H9 (cell line): ENCODE results near the gene FLRT2. TPM values are rescaled to one million over a fixed set of nuclear protein-coding genes. Genes with fewer than 3 reads are reported as not detected.

Experiments used
- DNase-seq: peaks from one replicate; pipeline ENCODE4 v3.0.0-alpha.2; 2017
- H2AFZ ChIP-seq: one replicate; pipeline ENCODE4 v1.6.1; 2013; ENCODE audit warnings: mild to moderate bottlenecking, low read length, control low read depth, moderate library complexity
- H2AK5ac ChIP-seq: 2 replicates; pipeline ENCODE4 v1.6.1; 2013; ENCODE audit warnings: low read length, control low read depth, mixed read lengths; ENCODE audit not compliant: insufficient read length
- H2BK120ac ChIP-seq: one replicate; pipeline ENCODE4 v1.6.1; 2013; ENCODE audit warnings: low read depth, mild to moderate bottlenecking, low read length, control low read depth, inconsistent platforms; ENCODE audit not compliant: poor library complexity, severe bottlenecking
- H2BK12ac ChIP-seq: 2 replicates; pipeline ENCODE4 v1.6.1; 2013; ENCODE audit warnings: low read length, control low read depth, mixed read lengths, low read depth; ENCODE audit not compliant: insufficient read length
- H2BK15ac ChIP-seq: 2 replicates; pipeline ENCODE4 v1.6.1; 2013; ENCODE audit warnings: low read depth, low read length, control low read depth
- H2BK20ac ChIP-seq: one replicate; pipeline ENCODE4 v1.6.1; 2013; ENCODE audit warnings: low read depth, mild to moderate bottlenecking, low read length, control low read depth, inconsistent platforms; ENCODE audit not compliant: poor library complexity, severe bottlenecking
- H2BK5ac ChIP-seq: 2 replicates; pipeline ENCODE4 v1.6.1; 2013; ENCODE audit warnings: low read length, control low read depth, mixed read lengths; ENCODE audit not compliant: insufficient read length
- H3K14ac ChIP-seq: 2 replicates; pipeline ENCODE4 v1.6.1; 2013; ENCODE audit warnings: low read length, control low read depth; ENCODE audit not compliant: insufficient read depth
- H3K18ac ChIP-seq: 2 replicates; pipeline ENCODE4 v1.6.1; 2013; ENCODE audit warnings: low read depth, mild to moderate bottlenecking, mixed read lengths, low read length, control low read depth; ENCODE audit not compliant: insufficient read length
- H3K23ac ChIP-seq: 2 replicates; pipeline ENCODE4 v1.6.1; 2013; ENCODE audit warnings: low read length, control low read depth, mixed read lengths, low read depth; ENCODE audit not compliant: insufficient read length
- H3K23me2 ChIP-seq: 2 replicates; pipeline ENCODE4 v1.6.1; 2013; ENCODE audit warnings: low read depth, mild to moderate bottlenecking, mixed read lengths, low read length, control low read depth; ENCODE audit not compliant: insufficient read length, poor library complexity, severe bottlenecking
- H3K27ac ChIP-seq: 2 replicates; pipeline ENCODE4 v1.5.1; 2013; ENCODE audit warnings: low read length, control low read depth, mixed read lengths, low read depth; ENCODE audit not compliant: insufficient read length
- H3K27me3 ChIP-seq: 2 replicates; pipeline ENCODE4 v1.6.1; 2013; ENCODE audit warnings: low read length, control low read depth, inconsistent platforms; ENCODE audit not compliant: insufficient read depth
- H3K4ac ChIP-seq: 2 replicates; pipeline ENCODE4 v1.6.1; 2013; ENCODE audit warnings: low read depth, mild to moderate bottlenecking, control low read depth, inconsistent platforms, low read length, moderate library complexity
- H3K4me1 ChIP-seq: 2 replicates; pipeline ENCODE4 v1.6.1; 2013; ENCODE audit warnings: low read length, control low read depth, inconsistent platforms; ENCODE audit not compliant: insufficient read depth
- H3K4me2 ChIP-seq: 2 replicates; pipeline ENCODE4 v1.6.1; 2013; ENCODE audit warnings: low read length, control low read depth, mixed read lengths; ENCODE audit not compliant: insufficient read length, insufficient read depth
- H3K56ac ChIP-seq: 2 replicates; pipeline ENCODE4 v1.6.1; 2013; ENCODE audit warnings: low read depth, mild to moderate bottlenecking, mixed read lengths, low read length, control low read depth; ENCODE audit not compliant: insufficient read length
- H3K79me1 ChIP-seq: 2 replicates; pipeline ENCODE4 v1.6.1; 2013; ENCODE audit warnings: low read depth, mild to moderate bottlenecking, moderate library complexity, low read length, control low read depth, inconsistent platforms; ENCODE audit not compliant: insufficient read depth, poor library complexity, severe bottlenecking
- H3K79me2 ChIP-seq: 2 replicates; pipeline ENCODE4 v1.6.1; 2013; ENCODE audit warnings: low read length, control low read depth, inconsistent platforms; ENCODE audit not compliant: insufficient read depth
- H3K9ac ChIP-seq: 2 replicates; pipeline ENCODE4 v1.6.1; 2013; ENCODE audit warnings: low read length, control low read depth, mixed read lengths; ENCODE audit not compliant: insufficient read length; ENCODE audit errors: extremely low read depth
- H3K9me3 ChIP-seq: one replicate; pipeline ENCODE4 v1.6.1; 2013; ENCODE audit warnings: low read depth, low read length, inconsistent platforms; ENCODE audit not compliant: control insufficient read depth
- H3T11ph ChIP-seq: one replicate; pipeline ENCODE4 v1.6.1; 2013; ENCODE audit warnings: mild to moderate bottlenecking, low read length, control low read depth, inconsistent platforms
- H4K20me1 ChIP-seq: one replicate; pipeline ENCODE4 v1.6.1; 2013; ENCODE audit not compliant: control insufficient read depth, insufficient read length, insufficient read depth
- H4K5ac ChIP-seq: 2 replicates; pipeline ENCODE4 v1.6.1; 2013; ENCODE audit warnings: low read depth, mild to moderate bottlenecking, mixed read lengths, low read length, control low read depth; ENCODE audit not compliant: insufficient read length
- H4K8ac ChIP-seq: replicated peaks from 2 replicates; pipeline ENCODE4 v1.6.1; 2013; ENCODE audit warnings: low read length, control low read depth, mixed read lengths, low read depth; ENCODE audit not compliant: insufficient read length
- H4K91ac ChIP-seq: 2 replicates; pipeline ENCODE4 v1.6.1; 2013; ENCODE audit warnings: low read depth, mild to moderate bottlenecking, moderate library complexity, mixed read lengths, low read length, control low read depth; ENCODE audit not compliant: insufficient read length
- H3K27ac Mint-ChIP-seq, 3 experiments: 2 replicates in 2 of 3; 3 replicates in 1 of 3; pipeline ENCODE4 v1.8.0; 2020 to 2021; ENCODE audit warnings: mixed read lengths in 3 of 3, mild to moderate bottlenecking in 1 of 3, moderate library complexity in 1 of 3
- H3K27me3 Mint-ChIP-seq: 2 replicates; pipeline ENCODE4 v1.8.0; 2021; ENCODE audit warnings: low read depth, mild to moderate bottlenecking, moderate library complexity, mixed read lengths
- H3K36me3 Mint-ChIP-seq, 3 experiments: 2 replicates in 2 of 3; 3 replicates in 1 of 3; pipeline ENCODE4 v1.8.0; 2020 to 2021; ENCODE audit warnings: low read depth in 3 of 3, mixed read lengths in 3 of 3; ENCODE audit not compliant: insufficient read depth in 1 of 3
- H3K4me1 Mint-ChIP-seq, 2 experiments: 2 replicates each; pipeline ENCODE4 v1.8.0; 2020; ENCODE audit warnings: mixed read lengths in 2 of 2
- H3K4me3 Mint-ChIP-seq, 2 experiments: 2 replicates in 1 of 2; 3 replicates in 1 of 2; pipeline ENCODE4 v1.8.0; 2020 to 2021; ENCODE audit warnings: mild to moderate bottlenecking in 2 of 2, mixed read lengths in 2 of 2, moderate library complexity in 1 of 2
- H3K9me3 Mint-ChIP-seq, 2 experiments: 2 replicates in 1 of 2; 3 replicates in 1 of 2; pipeline ENCODE4 v1.8.0; 2020; ENCODE audit warnings: mild to moderate bottlenecking in 2 of 2, mixed read lengths in 2 of 2, moderate library complexity in 1 of 2
- CTCF ChIP-seq: fragments of 200-600 bp; sonication (generic); conservative IDR thresholded peaks from 3 replicates; pipeline ENCODE4 v1.8.0; 2021; ENCODE audit warnings: antibody characterized with exemption, mild to moderate bottlenecking
- WGBS: extraction: QIAGEN DNeasy Blood & Tissue Kit; methylation state at CpG from one replicate; pipeline ENCODE4 v1.1.7; 2013; ENCODE audit warnings: missing lambda C conversion rate, low lambda C conversion rate, mixed read lengths; ENCODE audit not compliant: insufficient read length; ENCODE audit errors: extremely low coverage; 5-methylcytosine and 5-hydroxymethylcytosine counted together
- total RNA-seq: library from RNA; stranded (reverse); gene quantifications from 2 replicates; pipeline ENCODE4 v1.2.1, GENCODE V29; 2021

Gene FLRT2
- total RNA-seq, 1 experiment from 2014 or later = 3.3 TPM

GRCh38 chr14:85616386-85616885 lies 86.5 kb downstream of the FLRT2 start:
- Histone ChIP-seq H3K9ac (no peak overlapping the region), H2BK5ac (no peak overlapping the region), H3K4me1 (no peaks in the 10 kb centered on the region), H3K56ac (no peak overlapping the region), H2BK20ac (no peak overlapping the region), H3K14ac (no peak overlapping the region), H4K8ac (no peak overlapping the region), H2AFZ (no peak overlapping the region), H2AK5ac (no peak overlapping the region), H3K27me3 (no peaks in the 10 kb centered on the region), H3K79me2 (no peaks in the 10 kb centered on the region), H3K27ac (no peak overlapping the region), H3K4me2 (no peak overlapping the region), H2BK12ac (no peak overlapping the region), H3K23me2 (no peaks in the 10 kb centered on the region), H3K4ac (no peak overlapping the region), H2BK120ac (no peak overlapping the region), H4K20me1 (no peaks in the 10 kb centered on the region), H4K5ac (no peak overlapping the region), H3K18ac (no peak overlapping the region), H3K79me1 (no peaks in the 10 kb centered on the region), H3K9me3 (no peaks in the 10 kb centered on the region), H3T11ph (no peak overlapping the region), H3K23ac (no peak overlapping the region), H2BK15ac (no peak overlapping the region), H4K91ac (no peak overlapping the region)
- WGBS = no CpG with 5 or more reads among the region's 5 CpGs
- Mint-ChIP-seq H3K36me3 (peaks cover 0 to 4% (median 2%) of the 10 kb centered on the region in 3 experiments; a peak in 3 of 7 replicates), H3K4me1 (peaks cover 24 to 30% of the 10 kb centered on the region in 2 experiments), H3K27ac (no peak overlapping the region), H3K27me3 (no peaks in the 10 kb centered on the region), H3K9me3 (no peaks in the 10 kb centered on the region; a peak in 1 of 5 replicates), H3K4me3 (no peak overlapping the region)
- no peak for DNase-seq
- no peak for TF ChIP-seq CTCF
